Measurements from ENCODE around the gene KLF17.
A peak's percentile ranks its signal among the peaks of the same experiment; 100 is the strongest.
"Not testable (repeated sequence)": the region's sequence is repeated elsewhere in the genome, so short reads cannot be mapped to it uniquely, and the experiment has no call there.

Gene KLF17

GRCh38 chr1:44110916-44111315 lies 7.7 kb upstream of the KLF17 start:
- DNase-seq = no peak

DNA sequence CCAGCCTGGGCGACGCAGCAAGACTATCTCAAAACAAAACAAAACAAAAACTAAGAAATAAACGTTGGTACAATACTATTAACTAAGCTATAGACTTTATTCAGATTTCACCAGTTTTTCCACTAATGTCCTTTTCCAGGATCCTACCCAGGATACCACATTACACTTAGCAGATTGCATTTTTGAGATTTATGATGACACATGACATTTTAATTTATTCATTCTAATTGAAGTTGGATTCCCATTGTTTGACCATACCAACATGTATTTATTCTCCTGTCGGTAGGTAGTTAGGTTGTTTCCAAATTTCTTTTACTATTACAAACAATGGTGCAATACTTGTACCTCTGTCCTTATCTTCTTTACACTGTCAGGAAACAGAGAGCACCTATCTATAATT lies 6.8 kb upstream of the KLF17 start:
- DNase-seq = no peak

DNA sequence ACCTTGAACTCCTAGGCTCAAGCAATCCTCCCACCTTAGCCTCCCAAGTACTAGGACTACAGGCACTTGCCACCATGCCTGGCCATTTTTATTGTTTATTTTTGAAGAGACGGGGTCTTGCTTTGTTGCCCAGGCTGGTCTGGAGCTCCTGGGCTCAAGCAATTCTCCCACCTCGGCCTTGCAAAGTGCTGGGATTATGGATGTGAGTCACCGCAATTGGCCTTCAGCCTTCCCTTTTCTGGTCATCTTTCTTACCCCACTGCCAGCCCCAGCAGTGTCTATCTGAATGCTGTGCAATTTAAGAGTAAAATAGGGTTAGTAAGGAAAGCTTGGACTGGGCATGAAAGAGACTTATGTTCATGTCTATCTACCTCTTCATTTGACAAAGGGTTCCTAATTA lies 6.1 kb upstream of the KLF17 start:
- DNase-seq = no peak

- no peak for DNase-seq
Measured at GRCh38 chr1:44113095-44113609, 5.5 kb upstream of the KLF17 start.

GRCh38 chr1:44114098-44114497 lies 4.5 kb upstream of the KLF17 start:
- DNase-seq = no peak

DNA sequence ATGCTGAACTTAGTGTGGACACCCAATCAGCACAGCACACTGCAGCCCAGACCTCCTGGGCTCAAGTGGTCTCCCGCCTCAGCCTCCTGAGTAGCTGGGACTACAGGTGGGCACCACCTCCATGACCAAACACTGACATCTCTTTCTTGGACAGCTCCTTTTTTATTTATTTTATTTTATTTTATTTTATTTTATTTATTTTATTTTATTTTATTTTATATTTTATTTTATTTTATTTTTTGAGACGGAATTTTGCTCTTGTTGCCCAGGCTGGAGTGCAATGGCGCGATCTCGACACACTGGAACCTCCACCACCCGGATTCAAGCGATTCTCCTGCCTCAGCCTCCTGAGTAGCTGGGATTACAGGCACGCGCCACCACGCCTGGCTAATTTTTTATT lies 1.3 kb upstream of the KLF17 start:
- DNase-seq = not testable (repeated sequence)

DNA sequence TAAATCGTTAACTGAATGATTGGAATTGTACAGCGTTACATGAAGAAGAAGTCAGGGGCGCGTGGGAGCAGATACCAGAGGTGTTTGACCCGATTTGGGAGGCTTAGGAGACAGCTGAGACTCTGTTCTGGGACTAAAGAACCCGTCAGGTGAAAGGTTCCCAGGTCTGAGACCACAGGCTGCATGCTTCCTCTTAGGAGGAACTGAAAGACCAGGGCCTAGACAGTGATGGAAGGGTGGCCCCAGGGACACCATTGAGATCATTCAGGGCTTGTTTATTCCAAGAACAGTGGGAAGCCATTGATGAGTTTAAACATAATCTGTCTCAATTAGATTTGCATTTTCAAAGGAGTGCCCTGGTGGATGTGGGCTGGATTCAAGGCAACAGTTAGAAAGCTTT lies 904 bp downstream of the KLF17 start:
- no peak for DNase-seq

GRCh38 chr1:44120398-44120949 lies 1.9 kb downstream of the KLF17 start:
- no peak for DNase-seq

DNA sequence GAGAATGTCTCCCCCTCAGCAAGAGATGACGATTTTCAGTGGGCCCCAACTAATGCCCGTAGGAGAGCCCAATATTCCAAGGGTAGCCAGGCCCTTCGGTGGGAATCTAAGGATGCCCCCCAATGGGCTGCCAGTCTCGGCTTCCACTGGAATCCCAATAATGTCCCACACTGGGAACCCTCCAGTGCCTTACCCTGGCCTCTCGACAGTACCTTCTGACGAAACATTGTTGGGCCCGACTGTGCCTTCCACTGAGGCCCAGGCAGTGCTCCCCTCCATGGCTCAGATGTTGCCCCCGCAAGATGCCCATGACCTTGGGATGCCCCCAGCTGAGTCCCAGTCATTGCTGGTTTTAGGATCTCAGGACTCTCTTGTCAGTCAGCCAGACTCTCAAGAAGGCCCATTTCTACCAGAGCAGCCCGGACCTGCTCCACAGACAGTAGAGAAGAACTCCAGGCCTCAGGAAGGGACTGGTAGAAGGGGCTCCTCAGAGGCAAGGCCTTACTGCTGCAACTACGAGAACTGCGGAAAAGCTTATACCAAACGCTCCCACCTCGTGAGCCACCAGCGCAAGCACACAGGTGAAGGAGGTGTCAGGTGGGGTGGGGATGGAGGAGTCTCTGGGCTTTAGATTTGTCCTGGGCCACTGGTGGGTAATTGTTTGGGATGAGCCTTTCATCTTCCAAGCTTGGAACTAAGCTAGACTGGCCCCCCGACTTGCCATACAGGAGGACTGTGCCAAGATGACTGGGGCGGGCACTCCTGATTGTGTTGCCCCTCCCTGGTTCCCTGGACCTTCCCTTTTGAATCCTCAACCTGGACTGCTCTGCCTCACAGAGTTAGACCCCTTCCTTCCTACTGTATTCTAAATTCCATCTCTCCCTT lies 11.2 kb downstream of the KLF17 start:
- no peak for DNase-seq

GRCh38 chr1:44131411-44131810 lies 12.8 kb downstream of the KLF17 start:
- DNase-seq = no peak

DNA sequence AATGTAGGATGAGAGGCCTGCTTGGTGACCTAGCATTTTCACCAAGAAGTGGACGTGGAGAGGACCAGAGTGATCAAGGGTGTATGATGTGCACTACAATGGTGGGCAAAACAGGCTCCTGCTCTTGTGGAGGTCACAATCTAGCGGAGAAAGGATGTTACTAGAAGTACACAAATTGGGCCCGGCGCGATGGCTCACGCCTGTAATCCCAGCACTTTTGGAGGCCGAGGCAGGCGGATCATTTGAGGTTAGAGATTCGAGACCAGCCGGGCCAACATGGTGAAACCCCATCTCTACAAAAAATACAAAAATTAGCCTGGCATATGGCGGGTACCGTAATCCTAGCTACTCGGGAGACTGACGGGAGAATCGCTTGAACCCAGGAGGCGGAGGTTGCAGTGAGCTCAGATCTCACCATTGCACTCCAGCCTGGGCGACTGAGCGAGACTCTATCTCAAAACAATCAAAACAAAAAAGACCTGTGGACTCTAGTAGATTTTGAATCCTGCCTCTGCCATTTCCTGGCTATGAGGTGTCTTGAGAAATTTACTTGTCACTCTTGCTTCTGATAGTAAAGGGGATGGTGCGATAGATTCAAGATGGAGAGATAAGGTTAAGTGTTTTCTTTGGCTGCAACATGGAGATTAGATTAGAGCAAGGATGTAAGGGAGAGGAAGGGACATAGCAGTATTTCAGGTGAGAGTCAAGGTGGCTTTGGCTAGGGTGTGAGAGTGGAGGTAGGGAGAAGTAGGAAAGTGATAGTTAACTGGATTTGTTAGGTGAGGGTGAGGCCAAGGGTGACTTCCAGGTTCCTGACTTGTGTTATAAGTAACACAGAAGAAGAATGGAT lies 15.7 kb downstream of the KLF17 start:
- DNase-seq = no peak

DNA sequence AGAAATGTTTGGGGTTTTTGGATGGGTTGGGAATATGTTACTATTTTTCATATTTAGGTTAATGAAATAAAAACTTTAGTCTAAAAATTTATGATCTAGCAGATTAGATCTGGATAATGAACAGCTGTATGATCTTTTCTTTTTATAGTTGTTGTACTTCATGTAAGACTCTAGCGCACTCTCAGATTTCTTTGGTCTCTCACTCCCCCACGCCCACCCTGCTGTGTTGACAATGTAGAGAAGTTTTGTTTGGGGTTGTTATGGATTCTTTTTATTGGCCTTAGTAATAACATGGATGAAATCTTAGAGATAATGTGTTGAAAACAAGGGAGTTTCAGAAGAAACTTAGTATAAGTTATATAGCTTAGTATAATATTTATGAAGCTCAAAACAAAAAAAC lies 17.3 kb downstream of the KLF17 start:
- DNase-seq = no peak

GRCh38 chr1:44138239-44138638 lies 19.6 kb downstream of the KLF17 start:
- DNase-seq = no peak

DNA sequence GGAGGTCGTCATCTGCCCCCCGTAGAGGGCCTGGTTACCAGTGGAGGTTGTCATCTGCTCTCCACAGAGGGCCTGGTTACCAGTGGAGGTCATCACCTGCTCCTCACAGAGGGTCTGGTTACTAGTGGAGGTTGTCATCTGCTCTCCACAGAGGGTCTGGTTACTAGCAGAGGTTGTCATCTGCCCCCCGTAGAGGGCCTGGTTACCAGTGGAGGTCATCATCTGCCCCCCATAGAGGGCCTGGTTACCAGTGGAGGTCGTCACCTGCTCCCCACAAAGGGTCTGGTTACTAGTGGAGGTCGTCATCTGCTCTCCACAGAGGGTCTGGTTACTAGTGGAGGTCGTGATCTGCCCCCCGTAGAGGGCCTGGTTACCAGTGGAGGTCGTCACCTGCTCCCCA lies 20.9 kb downstream of the KLF17 start:
- DNase-seq = not testable (repeated sequence)

DNA sequence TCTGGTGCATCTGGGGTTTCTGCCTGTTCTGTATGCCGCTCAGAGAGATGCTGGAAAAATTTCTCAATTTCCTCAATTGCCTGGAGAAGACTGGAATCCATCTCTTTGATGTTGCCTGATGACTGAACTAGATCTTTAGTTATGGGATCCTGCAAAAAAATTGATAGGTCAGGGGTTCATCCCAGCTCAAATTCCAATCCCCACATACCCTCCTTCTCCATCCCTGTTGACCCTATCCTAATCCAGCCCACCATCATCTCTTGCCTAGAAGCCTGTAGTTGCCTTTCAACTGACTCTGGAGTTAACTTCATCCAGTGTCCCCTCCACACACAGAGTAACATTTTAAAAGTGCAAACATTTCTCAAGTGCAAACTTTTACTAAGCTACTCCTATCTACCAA lies 22.9 kb downstream of the KLF17 start, which contains the start of gene KLF18:
TSS of gene KLF18 (minus strand) at position 101 of the 400 bp plus-strand sequence. CDS start at position 101, 0 bp downstream.
- DNase-seq = no peak

- no peak for DNase-seq
Measured at GRCh38 chr1:44144962-44145756, 26.5 kb downstream of the KLF17 start.

GRCh38 chr1:44146536-44147361 lies 28.1 kb downstream of the KLF17 start:
- DNase-seq = no peak

DNA sequence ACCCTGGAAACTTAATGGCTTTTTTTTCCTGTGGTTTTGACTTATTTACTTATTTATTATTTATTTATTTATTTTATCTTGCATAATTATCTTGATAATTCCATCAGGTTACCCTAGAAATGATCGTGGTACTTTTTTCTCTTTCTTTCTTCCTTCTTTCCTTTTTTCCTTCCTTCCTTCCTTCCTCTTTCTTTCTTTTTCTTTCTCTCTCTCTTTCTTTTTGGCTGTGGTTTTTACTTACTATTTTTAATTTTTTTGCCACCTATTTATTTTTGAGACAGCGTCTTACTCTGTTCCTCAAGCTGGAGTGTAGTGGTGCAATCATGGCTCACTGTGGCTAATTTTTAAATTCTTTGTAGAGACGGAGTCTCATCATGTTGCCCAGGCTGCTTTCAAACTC lies 29.0 kb downstream of the KLF17 start:
- DNase-seq = no peak

- DNase-seq = peak; percentile 12
Measured at GRCh38 chr1:44151332-44151731, 32.7 kb downstream of the KLF17 start.

DNA sequence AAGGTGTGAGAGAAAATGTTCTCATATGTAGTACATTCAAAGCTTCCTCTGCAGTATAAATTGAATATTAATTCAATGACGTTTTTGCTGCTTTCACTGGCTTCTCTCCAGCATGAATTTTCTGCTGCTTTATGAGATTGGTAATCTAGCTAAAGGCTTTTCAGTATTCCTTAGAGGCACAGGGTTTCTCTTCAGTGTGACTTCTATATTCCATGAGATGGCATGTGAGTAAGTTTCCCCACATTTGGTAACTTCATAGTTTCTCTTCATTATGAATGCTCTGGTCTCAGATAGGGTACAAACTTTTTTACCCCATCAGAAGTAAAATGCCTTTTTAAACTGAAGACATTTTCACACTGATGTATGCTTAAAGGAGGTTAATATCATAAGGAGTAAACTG lies 33.2 kb downstream of the KLF17 start:
- no peak for DNase-seq

- no peak for DNase-seq
Measured at GRCh38 chr1:44152692-44153091, 34.1 kb downstream of the KLF17 start.

- no peak for DNase-seq
Measured at GRCh38 chr1:44154049-44154448, 35.4 kb downstream of the KLF17 start.
